NCI-H748 (cell line): ENCODE data around the gene SLC15A2.

ENCODE experiments used
- DNase-seq: peaks from one replicate; lab custom pipeline; 2025; ENCODE audit not compliant: unreplicated experiment; lab: John Stamatoyannopoulos, UW

SLC15A2 gene

DNA sequence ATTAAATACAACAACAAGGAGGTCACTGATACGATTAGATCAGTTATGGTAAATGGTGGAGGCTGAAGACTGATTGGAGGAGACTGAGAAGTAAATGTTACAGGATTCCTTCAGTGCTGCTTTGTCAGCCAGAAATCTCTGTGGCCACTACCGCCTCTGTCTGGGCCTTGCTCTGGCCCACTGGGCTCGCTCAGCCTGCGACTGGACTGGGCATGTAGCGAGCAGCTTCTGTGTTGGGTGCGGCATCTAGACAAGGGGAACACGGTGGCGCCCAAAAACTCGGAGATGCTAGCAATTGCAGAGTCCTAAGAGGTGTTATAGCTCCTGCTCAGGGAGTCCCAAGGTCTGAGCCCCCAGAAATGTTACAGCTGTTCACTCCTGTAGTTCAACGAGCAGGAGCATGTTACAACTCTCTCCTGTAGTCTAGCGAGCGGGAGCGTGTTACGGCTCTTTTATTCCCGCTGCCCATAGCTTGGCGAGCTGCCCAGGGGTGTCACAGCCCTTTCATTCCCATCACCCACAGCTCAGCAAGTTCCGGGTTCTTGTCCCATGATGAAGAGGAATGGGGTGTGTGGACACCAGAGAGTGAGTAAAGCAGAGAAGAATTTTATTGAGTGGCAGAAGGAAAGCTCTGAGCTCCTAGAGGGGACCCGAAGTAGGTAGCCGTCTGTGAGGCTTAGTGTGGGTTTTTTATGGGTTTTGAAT is 24.7 kb downstream of the SLC15A2 start:
- no peak for DNase-seq

DNA sequence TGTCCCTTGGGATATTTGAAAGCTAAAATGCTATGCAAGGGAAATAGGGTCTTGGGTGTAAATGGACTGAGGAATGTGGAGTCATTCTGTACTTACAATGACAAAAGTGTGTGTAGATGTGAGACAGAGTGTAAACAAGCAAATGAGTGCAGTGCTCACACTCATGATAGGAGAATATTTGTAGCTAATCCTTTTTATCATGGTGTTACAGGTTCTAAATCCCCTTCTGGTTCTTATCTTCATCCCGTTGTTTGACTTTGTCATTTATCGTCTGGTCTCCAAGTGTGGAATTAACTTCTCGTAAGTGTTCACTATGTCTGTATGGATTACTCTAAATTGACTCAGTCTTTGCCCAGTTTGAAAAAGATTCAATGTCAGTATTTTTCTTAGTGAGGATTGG is 30.5 kb downstream of the SLC15A2 start:
- DNase-seq = no peak

DNA sequence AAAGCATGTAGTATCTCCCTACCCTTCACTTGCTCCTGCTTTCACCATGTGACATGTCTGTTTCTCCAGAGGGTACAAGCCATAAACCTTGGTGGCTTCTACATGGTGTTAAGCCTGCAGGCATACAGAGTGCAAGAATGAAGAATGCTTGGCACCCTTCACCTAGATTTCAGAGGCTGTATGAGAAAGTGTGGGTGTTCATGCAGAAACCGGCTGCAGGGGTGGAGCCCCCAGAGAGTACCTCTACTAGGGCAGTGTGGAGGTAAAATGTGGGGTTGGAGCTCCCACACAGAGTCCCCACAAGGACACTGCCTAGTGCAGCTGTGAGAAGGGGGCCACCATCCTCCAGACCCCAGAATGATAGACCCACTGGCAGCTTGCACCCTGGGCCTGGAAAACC is 32.2 kb downstream of the SLC15A2 start:
- no peak for DNase-seq

DNA sequence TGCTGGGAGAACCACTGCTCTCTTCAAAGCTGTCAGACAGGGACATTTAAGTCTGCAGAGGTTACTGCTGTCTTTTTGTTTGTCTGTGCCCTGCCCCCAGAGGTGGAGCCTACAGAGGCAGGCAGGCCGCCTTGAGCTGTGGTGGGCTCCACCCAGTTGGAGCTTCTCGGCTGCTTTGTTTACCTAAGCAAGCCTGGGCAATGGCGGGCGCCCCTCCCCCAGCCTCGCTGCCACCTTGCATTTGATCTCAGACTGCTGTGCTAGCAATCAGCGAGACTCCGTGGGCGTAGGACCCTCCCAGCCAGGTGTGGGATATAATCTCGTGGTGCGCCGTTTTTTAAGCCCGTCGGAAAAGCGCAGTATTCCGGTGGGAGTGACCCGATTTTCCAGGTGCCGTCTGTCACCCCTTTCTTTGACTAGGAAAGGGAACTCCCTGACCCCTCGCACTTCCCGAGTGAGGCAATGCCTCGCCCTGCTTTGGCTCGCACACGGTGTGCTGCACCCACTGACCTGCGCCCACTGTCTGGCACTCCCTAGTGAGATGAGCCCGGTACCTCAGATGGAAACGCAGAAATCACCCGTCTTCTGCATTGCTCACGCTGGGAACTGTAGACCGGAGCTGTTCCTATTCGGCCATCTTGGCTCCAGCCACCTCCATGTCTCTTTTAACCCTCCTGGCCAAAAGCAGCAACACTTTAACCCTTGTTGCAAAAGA is 44.1 kb downstream of the SLC15A2 start:
- peak; percentile 24 for DNase-seq

DNA sequence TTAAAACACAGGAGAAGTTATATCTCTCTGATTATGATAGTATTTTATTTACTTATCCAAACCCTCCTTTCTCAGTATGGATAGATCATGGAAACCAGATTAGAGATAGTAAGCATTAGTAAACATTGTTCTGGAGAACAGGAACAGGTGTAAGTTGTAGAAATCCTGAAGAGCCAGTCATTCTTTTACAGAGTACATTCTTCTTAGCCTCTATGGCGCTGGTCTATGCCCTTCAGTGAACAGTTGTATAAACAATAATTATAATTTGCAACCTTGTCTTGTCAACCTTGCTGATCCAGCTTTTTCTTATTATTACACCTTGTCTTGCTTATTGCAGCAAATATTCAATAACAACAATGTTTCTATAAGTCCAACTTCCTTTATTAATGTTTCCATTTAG is 47.4 kb downstream of the SLC15A2 start:
- DNase-seq = no peak

DNA sequence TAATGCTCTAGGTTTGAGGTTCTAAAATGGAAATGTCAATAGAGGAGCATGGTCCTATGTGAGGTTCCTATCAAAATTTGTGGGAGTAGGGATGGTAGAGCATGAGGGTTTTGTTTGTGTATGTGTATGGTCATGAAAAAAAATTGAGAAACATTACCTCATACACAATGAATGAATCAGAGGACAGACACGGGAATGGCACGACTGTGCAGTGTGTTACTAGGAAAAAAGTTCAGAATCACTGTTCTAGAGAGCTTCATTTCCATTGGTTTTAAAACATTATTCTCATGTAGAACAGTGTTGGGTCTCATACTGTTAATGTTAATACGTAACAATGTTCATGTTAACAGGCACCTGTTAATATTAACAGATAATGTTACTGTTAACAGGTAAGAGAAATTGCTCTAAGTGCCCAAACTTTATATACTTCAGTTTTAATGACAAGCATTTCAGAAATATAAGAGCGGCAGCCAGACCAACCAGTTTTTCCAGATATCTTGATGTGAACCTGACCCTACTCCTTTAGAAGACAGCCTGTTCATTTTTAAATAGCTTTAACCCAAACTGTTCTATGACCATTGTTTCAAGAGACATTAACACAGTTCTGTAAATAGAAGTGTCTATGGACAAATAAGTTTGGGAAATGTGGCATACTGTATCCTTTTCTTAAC is 48.0 kb downstream of the SLC15A2 start:
- peak; percentile 54 for DNase-seq

DNA sequence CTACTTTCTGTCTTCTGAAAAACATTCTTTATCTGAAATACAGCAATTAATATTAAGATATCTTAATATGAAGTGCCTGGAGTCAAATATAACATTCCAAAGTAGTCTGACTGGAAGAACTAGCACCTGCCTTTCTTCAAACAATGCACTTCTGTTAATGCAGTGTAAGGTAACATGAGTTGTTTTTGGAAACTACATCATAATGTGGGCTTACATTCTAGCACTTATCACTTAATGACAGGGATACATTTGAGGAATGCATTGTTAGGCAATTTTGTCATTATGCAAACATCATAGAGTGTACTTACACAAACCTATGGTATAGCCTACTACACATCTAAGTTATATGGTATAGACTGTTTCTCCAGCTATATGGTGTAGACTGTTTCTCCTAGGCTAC is 49.2 kb downstream of the SLC15A2 start:
- DNase-seq = peak; percentile 84

DNA sequence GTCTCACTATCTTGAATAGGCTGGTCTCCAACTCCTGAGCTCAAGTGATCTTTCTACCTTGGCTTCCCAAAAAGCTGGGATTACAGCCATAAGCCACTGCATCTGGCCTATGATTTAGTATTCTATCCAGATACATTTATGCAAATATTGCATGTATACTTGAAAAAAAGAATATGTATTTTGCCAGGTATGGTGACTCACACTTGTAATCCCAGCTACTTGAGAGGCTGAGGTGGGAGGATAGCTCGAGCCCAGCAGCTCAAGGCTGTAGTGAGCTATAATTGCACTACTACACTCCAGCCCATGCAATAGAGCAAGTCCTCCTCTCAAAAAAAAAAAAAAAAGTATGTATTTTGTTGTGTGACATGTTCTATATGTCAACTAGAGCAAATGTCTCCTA is 54.4 kb downstream of the SLC15A2 start:
- DNase-seq = no peak

DNA sequence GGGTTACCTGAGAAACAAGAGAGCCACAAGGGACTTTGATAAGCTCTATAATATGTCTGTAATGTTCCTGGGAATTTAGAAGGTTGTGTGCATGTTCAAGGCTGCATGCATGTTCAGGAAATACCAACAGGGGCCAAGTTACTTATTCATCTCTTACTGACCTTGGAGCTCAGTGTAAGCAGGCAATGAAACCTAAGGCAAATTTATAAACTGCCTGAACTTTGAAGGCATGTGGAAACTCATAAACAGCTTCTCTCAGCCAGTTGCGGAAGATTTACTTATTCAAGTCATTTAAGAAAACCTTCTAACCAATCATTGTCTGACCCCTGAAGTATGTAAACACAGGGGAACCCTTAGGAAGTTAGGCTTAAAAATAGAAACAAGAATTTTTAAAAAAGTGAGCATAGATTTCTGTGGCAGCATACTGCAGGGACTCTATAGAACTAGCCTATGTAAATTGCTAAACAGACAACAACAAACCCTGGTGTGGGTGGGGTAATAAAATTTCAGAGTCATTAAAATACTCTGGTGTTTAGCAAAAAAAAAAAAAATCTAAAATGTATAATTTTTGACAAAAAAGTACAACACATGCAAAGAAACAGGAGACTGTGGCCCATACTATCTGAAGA is 57.2 kb downstream of the SLC15A2 start:
- no peak for DNase-seq

DNA sequence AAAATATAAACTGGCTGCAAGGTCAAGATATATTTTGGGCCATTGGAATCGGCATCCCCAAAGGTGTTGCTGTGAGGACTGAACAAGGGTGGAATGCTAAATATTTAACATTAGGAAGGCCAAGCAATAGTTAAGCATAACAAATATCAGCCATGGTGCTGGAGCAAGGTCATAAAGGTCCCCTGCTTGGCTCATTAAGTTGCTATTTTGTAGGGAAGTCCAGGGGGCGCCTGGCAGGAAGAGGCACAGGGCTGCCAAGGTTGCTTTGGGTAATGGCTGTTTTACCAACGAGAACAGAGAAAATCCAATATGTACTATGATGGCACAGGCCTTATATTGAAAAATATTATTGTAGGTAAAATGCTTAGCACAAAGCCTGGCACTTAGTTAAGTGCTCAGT is 62.2 kb downstream of the SLC15A2 start:
- DNase-seq = no peak

DNA sequence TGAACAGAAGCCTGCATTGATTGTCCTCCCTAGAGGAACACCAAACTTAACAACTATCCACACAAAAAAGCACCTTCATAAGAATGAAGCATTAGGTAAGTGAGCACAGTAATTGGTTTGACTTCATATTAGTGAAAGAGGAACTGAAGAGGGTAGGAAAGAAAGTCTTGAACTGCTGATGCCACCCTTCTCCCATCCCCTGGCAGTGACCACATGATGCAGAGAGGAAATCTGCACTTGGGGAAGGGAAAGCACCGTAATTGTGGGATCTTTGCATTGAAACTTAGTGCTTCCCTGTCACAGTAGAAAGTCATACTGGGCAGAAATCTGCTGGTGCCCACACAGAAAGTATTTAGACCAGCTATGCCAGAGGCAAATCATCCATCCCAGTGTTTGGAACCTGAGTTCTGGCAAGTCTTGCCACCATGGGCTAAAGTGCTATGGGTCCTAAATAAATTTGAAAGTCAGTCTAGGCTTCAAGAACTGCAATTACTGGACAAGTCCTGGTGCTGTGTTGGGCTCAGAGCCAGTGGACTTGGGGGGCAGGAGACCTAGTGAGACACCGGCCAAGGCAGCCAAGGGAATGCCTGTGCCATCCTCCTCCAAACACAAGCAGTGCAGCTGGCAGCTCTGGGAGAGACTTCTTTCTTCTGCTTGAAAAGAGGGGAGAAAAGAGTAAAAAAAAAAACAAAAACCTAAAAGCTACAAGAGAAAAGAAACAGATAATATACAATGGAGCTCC is 63.6 kb downstream of the SLC15A2 start:
- DNase-seq = no peak

DNA sequence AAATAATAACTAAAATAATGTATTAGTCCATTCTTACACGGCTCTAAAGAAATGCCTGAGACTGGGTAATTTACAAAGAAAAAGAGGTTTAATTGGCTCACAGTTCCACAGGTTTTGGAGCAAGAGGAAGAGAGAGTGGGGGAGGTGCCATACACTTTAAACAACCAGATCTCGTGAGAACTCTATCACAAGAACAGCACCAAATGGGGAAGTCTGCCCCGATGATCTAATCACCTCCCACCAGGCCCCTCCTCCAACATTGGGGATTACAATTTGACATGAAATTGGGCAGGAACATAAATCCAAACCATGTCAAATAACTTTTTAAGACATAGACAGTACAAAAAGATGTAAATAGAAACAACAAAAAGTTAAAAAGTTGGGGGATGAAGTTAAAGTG is 64.6 kb downstream of the SLC15A2 start:
- DNase-seq = no peak

DNA sequence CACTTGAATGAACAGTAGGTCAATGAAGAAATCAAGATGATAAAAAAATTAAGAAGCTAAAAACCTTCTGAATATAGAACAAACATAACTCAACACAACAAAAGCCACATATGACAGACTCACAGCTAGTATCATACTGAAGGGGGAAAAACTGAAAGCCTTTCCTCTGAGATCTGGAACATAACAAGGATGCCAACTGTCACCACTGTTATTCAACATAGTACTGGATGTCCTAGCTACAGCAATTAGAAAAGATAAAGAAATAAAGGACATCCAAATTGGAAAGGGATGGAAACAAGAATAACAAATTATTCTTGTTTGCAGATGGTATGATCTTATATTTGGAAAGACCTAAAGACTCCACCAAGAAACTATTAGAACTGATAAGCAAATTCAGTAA is 67.1 kb downstream of the SLC15A2 start:
- DNase-seq = no peak

DNA sequence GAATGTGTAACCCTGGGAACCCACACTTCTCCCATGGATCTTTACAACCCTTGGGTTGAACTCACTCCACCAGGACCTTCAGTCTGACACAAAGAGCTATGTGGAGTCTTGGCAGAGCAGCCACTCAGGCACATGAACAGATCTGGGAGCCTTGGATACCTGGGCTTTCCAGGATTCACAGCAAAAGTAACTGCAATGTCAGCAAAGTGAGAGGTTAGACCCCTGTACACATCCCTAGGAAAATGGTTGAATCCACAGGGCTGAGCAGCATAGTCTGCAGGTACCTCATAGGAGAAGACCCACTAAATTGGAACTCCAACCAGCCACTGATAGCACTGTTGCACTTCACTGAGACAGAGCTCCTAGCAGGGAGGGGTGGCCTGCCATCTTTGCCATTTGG is 68.2 kb downstream of the SLC15A2 start:
- DNase-seq = no peak

DNA sequence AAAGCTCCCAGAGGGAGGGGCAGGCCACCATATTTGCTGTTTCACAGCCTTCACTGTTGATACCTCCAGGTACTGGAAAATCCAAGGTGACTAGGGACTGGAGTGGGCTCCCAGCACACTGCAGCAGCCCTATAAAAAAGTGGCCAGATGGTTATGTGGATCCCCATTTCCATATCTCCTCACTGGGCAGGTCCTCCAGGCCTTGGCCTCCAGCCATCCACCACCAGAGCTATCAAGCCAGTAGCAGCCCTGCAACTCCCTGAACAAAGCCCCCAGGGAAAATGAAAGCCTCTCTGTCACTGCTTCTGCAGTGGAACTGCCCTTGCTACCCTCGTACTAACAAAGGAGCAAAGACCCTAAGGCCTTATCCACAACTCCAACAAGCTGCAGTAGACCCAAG is 69.4 kb downstream of the SLC15A2 start:
- no peak for DNase-seq

DNA sequence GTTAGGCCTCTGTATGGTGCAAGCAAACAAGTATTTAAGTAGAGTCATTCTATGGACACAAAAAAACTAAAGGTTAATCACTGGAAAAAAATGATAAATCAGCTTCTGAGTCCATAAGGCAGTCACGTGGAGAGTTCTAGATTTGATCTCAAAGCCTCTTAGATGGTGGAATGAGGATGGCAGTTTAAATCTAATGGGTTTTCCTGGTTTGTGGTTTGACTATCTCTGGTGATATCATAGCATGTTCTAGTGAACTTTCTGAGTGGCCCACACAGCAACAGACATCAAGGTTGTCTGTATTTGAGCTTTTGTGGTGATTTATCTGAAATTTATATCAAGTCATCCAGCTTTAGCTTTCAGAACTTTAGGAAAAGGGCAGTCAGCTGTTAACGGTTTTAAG is 75.4 kb downstream of the SLC15A2 start:
- DNase-seq = no peak

DNA sequence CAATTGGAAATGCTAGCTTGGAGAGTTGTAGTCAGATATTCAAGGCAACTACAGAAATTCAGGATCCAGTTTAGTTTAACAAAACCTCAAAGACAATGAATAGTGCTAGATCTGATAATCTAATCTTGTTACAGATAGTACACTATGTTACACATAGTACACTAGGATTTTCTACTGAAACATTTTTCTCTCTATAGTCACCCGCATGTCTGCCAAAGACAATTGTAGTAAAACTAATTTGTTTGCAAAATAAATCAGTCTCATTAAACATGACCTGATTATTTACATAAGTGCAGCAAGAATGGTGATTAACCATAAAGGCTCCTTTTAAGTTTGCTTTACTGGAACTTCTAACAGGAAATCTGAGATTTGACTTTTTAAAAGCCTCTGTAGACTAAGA is 75.8 kb downstream of the SLC15A2 start:
- DNase-seq = no peak

DNA sequence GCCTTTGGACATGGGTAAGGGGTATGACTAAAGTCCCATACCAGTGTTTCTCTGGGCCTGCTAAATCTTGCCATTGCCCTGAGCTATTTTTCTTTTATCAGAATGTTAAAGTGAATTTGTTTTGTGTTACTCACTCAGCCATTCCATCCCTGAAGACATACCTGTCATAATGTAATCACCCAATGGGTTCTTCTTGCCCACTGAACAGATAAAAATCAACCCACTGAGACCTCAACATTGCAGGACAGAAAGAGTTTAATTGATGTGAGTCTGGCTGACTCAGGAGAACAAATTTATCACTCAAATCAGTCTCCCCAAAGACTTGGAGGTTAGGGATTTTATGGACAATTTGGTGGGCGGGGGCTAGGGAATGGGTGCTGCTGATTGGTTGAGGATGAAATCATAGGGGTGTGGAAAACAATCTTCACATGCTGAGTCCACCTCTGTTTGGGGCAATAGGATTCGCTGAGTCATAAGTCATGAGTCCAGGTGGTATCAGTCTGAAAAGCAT is 80.5 kb downstream of the SLC15A2 start:
- no peak for DNase-seq

DNA sequence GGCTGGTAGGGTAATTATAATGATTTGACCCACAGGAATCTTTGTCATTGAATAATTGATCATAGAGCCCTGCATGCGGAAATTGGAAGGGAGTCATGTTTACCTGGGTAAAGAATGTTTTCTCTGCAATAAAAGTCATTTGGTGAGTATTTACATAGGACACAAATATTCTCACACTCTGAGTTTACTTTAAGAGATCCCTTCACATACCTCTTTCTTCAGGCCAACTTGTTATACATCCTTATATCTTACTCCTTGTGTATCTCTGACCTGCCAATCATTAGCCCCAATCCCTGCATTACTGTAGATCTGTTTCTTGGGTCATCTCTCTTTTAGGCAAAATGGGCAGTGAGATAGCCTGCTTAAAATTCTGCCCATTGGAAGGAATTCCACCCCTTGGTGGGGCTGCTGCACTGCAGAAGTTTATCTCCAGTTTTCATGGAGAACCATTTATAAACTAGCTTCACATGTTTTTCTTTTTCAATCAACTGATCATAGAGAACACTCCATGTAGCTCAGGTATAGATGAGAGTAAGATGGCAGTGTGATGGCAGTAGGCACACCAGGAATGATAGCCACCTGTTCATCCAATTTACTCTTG is 81.6 kb downstream of the SLC15A2 start:
- no peak for DNase-seq

DNA sequence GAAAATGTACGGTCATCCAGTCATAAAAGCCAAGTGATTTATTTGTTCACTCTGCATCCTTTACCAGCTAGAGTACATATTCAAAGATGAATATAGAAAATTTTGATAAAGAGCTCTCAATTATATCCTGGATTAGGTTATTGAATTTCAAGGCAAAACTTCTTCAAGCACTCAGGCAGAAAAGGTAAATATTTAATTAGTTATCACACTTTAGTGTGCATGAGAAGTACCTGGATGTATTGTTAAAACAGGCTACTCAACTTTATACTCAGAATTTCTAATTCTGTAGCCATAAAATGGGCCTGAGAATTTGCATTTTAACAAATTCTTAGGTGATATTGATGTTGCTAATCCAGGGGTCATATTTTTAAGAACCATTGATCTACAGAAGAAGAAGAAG is 82.5 kb downstream of the SLC15A2 start:
- no peak for DNase-seq

DNA sequence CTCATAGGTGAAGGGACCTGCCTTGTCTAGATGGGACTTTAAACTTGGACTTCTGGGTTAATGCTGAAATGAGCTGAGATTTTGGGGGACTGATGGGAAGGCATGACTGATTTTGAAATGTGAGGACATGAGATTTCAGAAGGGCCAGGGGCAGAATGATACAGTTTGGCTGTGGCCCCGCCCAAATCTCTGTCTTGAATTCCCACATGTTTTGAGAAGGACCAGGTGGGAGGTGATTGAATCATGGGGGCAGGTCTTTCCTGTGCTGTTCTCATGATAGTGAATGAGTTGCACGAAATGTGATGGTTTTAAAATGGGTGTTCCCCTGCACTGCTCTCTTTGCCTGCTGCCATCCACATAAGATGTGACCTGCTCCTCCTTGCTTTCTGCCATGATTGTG is 85.0 kb downstream of the SLC15A2 start:
- no peak for DNase-seq
